Adrenal gland (tissue), 12 donors: ENCODE results near the gene MYOC. TPM values are rescaled to one million over a fixed set of nuclear protein-coding genes. Genes with fewer than 3 reads are reported as not detected.
"Not testable (repeated sequence)": the region's sequence is repeated elsewhere in the genome, so short reads cannot be mapped to it uniquely, and the experiment has no call there.

Experiments used
- DNase-seq, 7 donors: peaks; one replicate each; pipeline ENCODE4 v3.0.0-alpha.2; 2019 to 2020
- H3K27ac ChIP-seq, 5 donors: fragments of 200-600 bp; sonication (generic) in 4 of 5; 1 replicate in 3 of 5; 2 replicates in 2 of 5; pipeline versions ENCODE4 v1.5.1 to v1.8.0; 2016 to 2020; ENCODE audit warnings: mild to moderate bottlenecking in 1 of 5
- H3K27me3 ChIP-seq: fragments of 200-600 bp; 2 replicates; pipeline ENCODE4 v1.8.0; 2021
- H3K36me3 ChIP-seq, 2 donors: fragments of 200-600 bp; replicated peaks in 1 of 2; 1 replicate in 1 of 2; 2 replicates in 1 of 2; pipeline versions ENCODE4 v1.5.1 to v1.8.0; 2018 to 2022
- H3K4me1 ChIP-seq, 2 donors: fragments of 200-600 bp; replicated peaks in 1 of 2; 1 replicate in 1 of 2; 2 replicates in 1 of 2; pipeline versions ENCODE4 v1.5.1 to v1.8.0; 2018 to 2021
- H3K4me3 ChIP-seq, 4 donors: fragments of 200-600 bp; sonication (generic) in 3 of 4; one replicate each; pipeline ENCODE4 v1.5.1; 2016 to 2018
- H3K9me3 ChIP-seq, 3 donors: fragments of 200-600 bp; sonication (generic) in 1 of 3; replicated peaks in 1 of 3; 1 replicate in 2 of 3; 2 replicates in 1 of 3; pipeline versions ENCODE4 v1.5.1 to v1.8.0; 2016 to 2021
- POLR2A ChIP-seq, 2 donors: fragments of 450-650 bp; IDR thresholded peaks; one replicate each; pipeline ENCODE4 v1.6.1; 2017; ENCODE audit warnings: antibody characterized with exemption in 2 of 2, mild to moderate bottlenecking in 2 of 2, moderate library complexity in 1 of 2
- WGBS, 4 donors: extraction: QIAGEN DNeasy Blood & Tissue Kit in 2 of 4; methylation state at CpG; one replicate each; pipeline versions ENCODE4 v1.1.5 to v1.1.7; 2013 to 2017; 5-methylcytosine and 5-hydroxymethylcytosine counted together
- intact Hi-C, 2 donors: fragments of 100-400 bp; cut with DNase I; formaldehyde crosslinking; loops; one replicate each; pipeline versions ENCODE4 v1.14.1 to v1.15.0; 2022 to 2023
- polyA plus RNA-seq, 3 donors: library from polyadenylated mRNA; stranded (reverse); fragments of 200-250 nt in 2 of 3; fragments of 350-450 nt in 1 of 3; fragmentation: Illumina TruSeq in 1 of 3; extraction: RNeasy Lipid Tissue Mini Kit (QIAGEN cat#74804) in 1 of 3; gene quantifications; one replicate each; pipeline ENCODE4 v1.2.3, GENCODE V29; 2013 to 2014
- total RNA-seq, 9 donors: library from RNA; depleted of rRNA in 4 of 9; stranded (reverse); fragments of >200 nt in 4 of 9; fragments of 120-200 nt in 1 of 9; fragmentation: NEBNext Ultra II Directional in 1 of 9; extraction: Animal tissue kit (Norgen Biotek cat#: 25700) in 1 of 9; gene quantifications; one replicate each; pipeline versions ENCODE4 v1.1.0 to v1.2.4, GENCODE V29; 2013 to 2023
- TF ChIP-seq, protein P1 (sequence below), 6 experiments: fragments of 450-650 bp in 4 of 6; fragments of 200-600 bp in 2 of 6; sonication (generic) in 1 of 6; IDR thresholded peaks; 1 replicate in 5 of 6; 2 replicates in 1 of 6; pipeline versions ENCODE4 v1.5.1 to v1.8.0; 2016 to 2021; ENCODE audit warnings: antibody characterized with exemption in 6 of 6, mild to moderate bottlenecking in 2 of 6, moderate library complexity in 1 of 6
- donor health status: healthy with polysubstance abuse.
- donor health status: Bipolar disorder and iron deficiency.
- donor health status: DM: yes; HTN: yes; CAD: no.
- donor health status: DM: no; HTN: no; CAD: no.
- donor health status: DM: no; HTN: no; CAD: no.
- donor health status: DM: yes; HTN: yes; CAD: no.

MYOC gene
- total and polyA plus RNA-seq, 12 donors = 0.06 to 2.1 (median 1.3) TPM; not detected in 2

DNA sequence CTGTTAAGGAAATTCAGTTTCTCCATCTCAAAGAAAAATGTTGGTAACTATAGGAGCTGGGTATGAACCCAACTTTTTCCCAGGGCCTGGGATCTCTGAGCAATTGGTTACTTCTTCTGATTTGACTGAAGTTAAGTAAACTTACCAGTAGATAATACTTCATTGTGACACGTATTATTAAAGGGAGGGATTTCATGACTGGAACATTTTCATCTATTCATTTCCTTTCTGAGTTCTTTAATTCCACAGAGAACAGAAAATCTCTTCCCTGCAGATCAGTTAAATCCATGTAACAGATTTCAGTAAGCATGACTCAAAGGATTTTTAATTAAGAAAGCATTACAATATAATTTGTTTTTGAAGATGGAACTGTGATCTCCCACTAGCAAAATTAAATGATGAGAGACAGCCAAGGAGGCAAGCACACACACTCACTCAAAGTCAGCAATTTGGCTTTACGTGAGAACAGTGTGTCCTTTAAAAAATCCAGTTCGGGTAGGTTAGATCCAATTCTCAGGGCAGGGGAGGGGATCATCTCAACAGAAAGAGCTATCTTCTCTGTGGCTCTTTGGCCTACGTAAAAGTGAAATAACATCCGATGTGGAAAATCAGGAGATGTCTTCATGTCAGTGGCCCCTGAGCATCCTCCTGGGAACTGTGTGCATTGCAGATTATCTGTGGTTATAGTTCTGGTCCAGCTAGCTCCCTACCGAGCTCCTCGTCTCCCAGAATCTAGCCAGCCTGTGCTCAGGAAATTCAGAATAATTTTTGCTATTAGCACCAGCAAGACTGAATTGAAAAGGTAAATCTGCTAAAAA is 10.8 kb upstream of the MYOC start:
- no peak for TF ChIP-seq POLR2A (IDR thresholded peaks at IDR 0.05)
- TF ChIP-seq, protein P1, sequence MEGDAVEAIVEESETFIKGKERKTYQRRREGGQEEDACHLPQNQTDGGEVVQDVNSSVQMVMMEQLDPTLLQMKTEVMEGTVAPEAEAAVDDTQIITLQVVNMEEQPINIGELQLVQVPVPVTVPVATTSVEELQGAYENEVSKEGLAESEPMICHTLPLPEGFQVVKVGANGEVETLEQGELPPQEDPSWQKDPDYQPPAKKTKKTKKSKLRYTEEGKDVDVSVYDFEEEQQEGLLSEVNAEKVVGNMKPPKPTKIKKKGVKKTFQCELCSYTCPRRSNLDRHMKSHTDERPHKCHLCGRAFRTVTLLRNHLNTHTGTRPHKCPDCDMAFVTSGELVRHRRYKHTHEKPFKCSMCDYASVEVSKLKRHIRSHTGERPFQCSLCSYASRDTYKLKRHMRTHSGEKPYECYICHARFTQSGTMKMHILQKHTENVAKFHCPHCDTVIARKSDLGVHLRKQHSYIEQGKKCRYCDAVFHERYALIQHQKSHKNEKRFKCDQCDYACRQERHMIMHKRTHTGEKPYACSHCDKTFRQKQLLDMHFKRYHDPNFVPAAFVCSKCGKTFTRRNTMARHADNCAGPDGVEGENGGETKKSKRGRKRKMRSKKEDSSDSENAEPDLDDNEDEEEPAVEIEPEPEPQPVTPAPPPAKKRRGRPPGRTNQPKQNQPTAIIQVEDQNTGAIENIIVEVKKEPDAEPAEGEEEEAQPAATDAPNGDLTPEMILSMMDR (IDR thresholded peaks at IDR 0.05) = no peak
- H3K27me3 ChIP-seq = no peaks in the 10 kb centered on the region
- no peak overlapping the region for H3K4me3 ChIP-seq
- H3K27ac ChIP-seq = no peak overlapping the region
- no peaks in the 10 kb centered on the region for H3K36me3 ChIP-seq
- no peaks in the 10 kb centered on the region for H3K4me1 ChIP-seq
- DNase-seq = no peak
- WGBS, 4 donors = 60 to 71% (median 67%) methylated on average over 7 of the region's 7 CpGs
- intact Hi-C loops = loop anchor here in 1 of 2 donors (10.0 kb wide), 1 partner anchor 102 kb away; no protein-coding TSS in a partner anchor
- H3K9me3 ChIP-seq = no peaks in the 10 kb centered on the region

DNA sequence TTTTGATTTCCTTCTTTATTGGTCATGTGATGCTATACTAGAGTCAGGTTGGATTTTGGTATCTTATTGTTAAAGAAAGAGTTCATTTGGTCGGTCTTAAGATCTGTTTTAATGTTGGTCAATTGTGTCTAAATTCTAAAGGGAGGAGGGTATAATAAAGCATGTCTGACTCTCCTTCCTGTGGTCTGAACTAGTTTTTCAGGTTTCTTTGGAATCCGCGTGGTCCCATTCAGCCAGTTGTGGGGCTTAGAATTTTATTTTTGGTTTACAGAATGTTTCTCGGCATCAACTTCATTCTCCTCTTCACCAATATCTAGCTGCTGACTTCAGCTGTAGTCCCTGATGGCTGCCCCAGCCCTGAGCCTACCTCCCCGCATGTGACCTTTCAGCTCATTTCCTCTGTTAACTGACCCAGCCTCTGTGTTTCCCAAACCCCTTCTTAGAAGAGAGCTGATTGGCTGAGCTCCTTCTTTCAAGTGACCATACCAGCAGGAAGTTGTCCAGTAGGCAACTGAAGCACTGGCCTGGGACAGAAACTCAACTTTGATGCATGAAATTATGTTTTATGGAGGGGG is 8.7 kb upstream of the MYOC start:
- H3K27ac ChIP-seq = no peak overlapping the region

DNA sequence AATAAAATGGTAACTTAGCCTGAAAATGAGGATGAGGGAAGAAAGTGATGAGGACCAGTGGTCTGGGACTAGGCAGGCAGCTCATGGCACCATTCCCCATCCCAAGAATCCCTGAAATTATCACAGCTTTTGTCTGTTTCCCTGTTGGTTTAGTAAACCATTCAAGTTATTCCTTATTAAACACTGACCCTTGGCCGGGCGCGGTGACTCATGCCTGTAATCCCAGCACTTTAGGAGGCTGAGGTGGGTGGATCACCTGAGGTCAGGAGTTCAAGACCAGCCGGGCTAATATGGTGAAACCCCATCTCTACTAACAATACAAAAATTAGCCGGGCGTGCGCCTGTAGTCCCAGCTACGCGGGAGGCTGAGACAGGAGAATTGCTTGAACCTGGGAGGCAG is 3.7 kb upstream of the MYOC start:
- H3K36me3 ChIP-seq, H3K9me3 ChIP-seq, H3K4me3 ChIP-seq, DNase-seq, H3K27me3 ChIP-seq, intact Hi-C loops, H3K4me1 ChIP-seq: not testable (repeated sequence)
- peak overlapping the region in 1 of 5 donors; percentile 86 for H3K27ac ChIP-seq
- WGBS, 4 donors = 88 to 95% (median 93%) methylated on average over 9 of the region's 9 CpGs

More for the DNA sequence above, 8.7 kb upstream of the MYOC start:
- H3K9me3 ChIP-seq = no peaks in the 10 kb centered on the region
- TF ChIP-seq, protein P1 (IDR thresholded peaks at IDR 0.05) = no peak
- no peak for TF ChIP-seq POLR2A (IDR thresholded peaks at IDR 0.05)
- DNase-seq = no peak
- H3K27me3 ChIP-seq = no peaks in the 10 kb centered on the region
- H3K4me1 ChIP-seq = no peaks in the 10 kb centered on the region
- no peaks in the 10 kb centered on the region for H3K36me3 ChIP-seq
- WGBS, 4 donors = 86 to 96% (median 94%) methylated on average over 5 of the region's 5 CpGs
- intact Hi-C loops = loop anchor here in 1 of 2 donors (10.0 kb wide), 1 partner anchor 104 kb away; no protein-coding TSS in a partner anchor
- H3K4me3 ChIP-seq = no peak overlapping the region

DNA sequence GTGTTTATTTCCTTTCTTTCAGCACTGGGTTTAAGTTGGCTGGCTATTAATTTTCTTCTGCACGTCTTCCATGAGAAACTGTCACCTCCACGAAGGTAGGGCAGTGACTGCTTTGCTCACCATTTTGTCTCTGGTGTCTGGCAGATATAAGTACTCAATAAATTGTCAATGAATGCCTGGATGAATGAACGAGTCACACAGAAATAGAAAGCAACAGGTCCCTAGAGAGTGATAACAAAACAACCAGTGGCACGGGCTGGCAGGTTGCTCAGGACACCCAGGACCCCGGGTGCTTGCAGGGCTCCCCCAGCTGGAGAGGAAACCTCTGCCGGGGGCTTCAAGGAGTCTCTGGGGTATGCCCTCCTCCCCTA is 3.2 kb upstream of the MYOC start:
- intact Hi-C loops = no loop called here
- Histone ChIP-seq H3K4me1 (peaks cover 0 to 3% of the 10 kb centered on the region in 2 donors), H3K36me3 (no peaks in the 10 kb centered on the region), H3K27me3 (no peaks in the 10 kb centered on the region), H3K4me3 (no peak overlapping the region), H3K9me3 (no peaks in the 10 kb centered on the region), H3K27ac (peak overlapping the region in 2 of 5 donors; percentile 74 to 86)
- no peak for TF ChIP-seq POLR2A (IDR thresholded peaks at IDR 0.05)
- TF ChIP-seq, protein P1 (IDR thresholded peaks at IDR 0.05) = no peak
- no peak for DNase-seq
- WGBS, 4 donors = 68 to 75% (median 74%) methylated on average over 6 of the region's 6 CpGs
